H1 (cell line): Measurements from ENCODE around the gene MFNG. TPM values are rescaled to one million over a fixed set of nuclear protein-coding genes. Genes with fewer than 3 reads are reported as not detected.

Experiments used
- ATF2 ChIP-seq: IDR thresholded peaks from 2 replicates; pipeline ENCODE4 v1.6.1; 2012; ENCODE audit warnings: low read length, inconsistent platforms
- BCL11A ChIP-seq, 2 experiments: IDR thresholded peaks; one replicate each; pipeline ENCODE4 v1.6.1; 2011; ENCODE audit warnings: low read depth in 2 of 2, low read length in 2 of 2, mild to moderate bottlenecking in 2 of 2
- CBX8 ChIP-seq: fragments of 300-800, 300-1000 bp; sonication (generic); IDR thresholded peaks from 2 replicates; pipeline ENCODE4 v1.7.1; 2016; ENCODE audit warnings: low read depth, low read length, borderline replicate concordance
- CHD1 ChIP-seq: IDR thresholded peaks from 2 replicates; pipeline ENCODE4 v1.6.1; 2012; ENCODE audit warnings: low read depth, low read length, improper control_type of control experiment
- EP300 ChIP-seq, 2 experiments: IDR thresholded peaks; 1 replicate in 1 of 2; 2 replicates in 1 of 2; pipeline ENCODE4 v1.6.1; 2011 to 2012; ENCODE audit warnings: low read depth in 2 of 2, low read length in 2 of 2, mild to moderate bottlenecking in 2 of 2, borderline replicate concordance in 1 of 2, inconsistent platforms in 1 of 2, moderate library complexity in 1 of 2
- FOSL1 ChIP-seq: IDR thresholded peaks from 2 replicates; pipeline ENCODE4 v1.6.1; 2011; ENCODE audit warnings: mild to moderate bottlenecking, low read depth, low read length, moderate library complexity; ENCODE audit not compliant: insufficient read depth
- JUN ChIP-seq: IDR thresholded peaks from 2 replicates; pipeline ENCODE4 v1.6.1; 2011; ENCODE audit warnings: low read depth, mild to moderate bottlenecking, improper control_type of control experiment, low read length
- KDM5A ChIP-seq: fragments of 200-600 bp; IDR thresholded peaks from 2 replicates; pipeline ENCODE4 v1.7.1; 2012; ENCODE audit warnings: mild to moderate bottlenecking, low read length, inconsistent platforms, mixed read lengths
- MAFK ChIP-seq: IDR thresholded peaks from 2 replicates; pipeline ENCODE4 v1.6.1; 2012; ENCODE audit warnings: low read depth, mild to moderate bottlenecking, improper control_type of control experiment, low read length
- MAX ChIP-seq: IDR thresholded peaks from 2 replicates; pipeline ENCODE4 v1.6.1; 2012; ENCODE audit warnings: inconsistent platforms
- PHF8 ChIP-seq: fragments of 200-600 bp; sonication (generic); conservative IDR thresholded peaks from 2 replicates; pipeline ENCODE4 v1.7.1; 2012; ENCODE audit warnings: low read depth, mild to moderate bottlenecking, inconsistent platforms, low read length, moderate library complexity
- RBBP5 ChIP-seq: IDR thresholded peaks from 2 replicates; pipeline ENCODE4 v1.7.1; 2012; ENCODE audit warnings: low read depth, mild to moderate bottlenecking, inconsistent platforms, low read length, moderate library complexity, borderline replicate concordance
- RNF2 ChIP-seq: fragments of 200-900, 300-1000 bp; sonication (generic); IDR thresholded peaks from 2 replicates; pipeline ENCODE4 v1.7.1; 2016; ENCODE audit warnings: borderline replicate concordance, low read depth, mild to moderate bottlenecking, antibody characterized with exemption, low read length; ENCODE audit not compliant: poor library complexity, severe bottlenecking; ENCODE audit errors: missing control alignments
- SP4 ChIP-seq: IDR thresholded peaks from 2 replicates; pipeline ENCODE4 v1.6.1; 2012; ENCODE audit warnings: low read length, inconsistent platforms
- TAF7 ChIP-seq: optimal IDR thresholded peaks from 2 replicates; pipeline ENCODE3; 2011; ENCODE audit warnings: low read depth, mild to moderate bottlenecking, inconsistent platforms, low read length, moderate library complexity, borderline replicate concordance
- YY1 ChIP-seq: IDR thresholded peaks from 2 replicates; pipeline ENCODE4 v1.6.1; 2011; ENCODE audit warnings: low read depth, mild to moderate bottlenecking, low read length
- polyA plus RNA-seq, 7 experiments: library from polyadenylated mRNA; depleted of rRNA in 3 of 7; stranded (reverse) in 5 of 7; unstranded in 2 of 7; fragments of >200 nt in 5 of 7; fragments of 200-250 nt in 2 of 7; gene quantifications; 1 replicate in 5 of 7; 2 replicates in 1 of 7; 4 replicates in 1 of 7; pipeline versions ENCODE4 v1.2.1 to v1.2.3, GENCODE V29; 2011 to 2013; ENCODE audit warnings: missing spikeins in 2 of 7, mixed read lengths in 2 of 7
- total RNA-seq: library from RNA; stranded (reverse); fragmentation: NEBNext Ultra II Directional; extraction: Animal tissue kit (Norgen Biotek cat#: 25700); gene quantifications from 2 replicates; pipeline ENCODE4 v1.2.1, GENCODE V29; 2021
- TF ChIP-seq, protein P1 (sequence below), 3 experiments: IDR thresholded peaks; 1 replicate in 2 of 3; 2 replicates in 1 of 3; pipeline versions ENCODE4 v1.5.1 to v1.6.1; 2011; ENCODE audit warnings: low read length in 3 of 3, mild to moderate bottlenecking in 3 of 3, inconsistent platforms in 2 of 3, low read depth in 1 of 3, moderate library complexity in 1 of 3; ENCODE audit not compliant: insufficient read depth in 1 of 3; ENCODE audit errors: control extremely low read depth in 1 of 3
- TF ChIP-seq, protein P2 (sequence below): IDR thresholded peaks from 2 replicates; pipeline ENCODE4 v1.6.1; 2011; ENCODE audit warnings: low read depth, mild to moderate bottlenecking, low read length; ENCODE audit not compliant: insufficient read depth

Gene MFNG
- total and polyA plus RNA-seq, 2 of the 8 experiments (the other 6 are each of a cell fraction or from before 2014, with no cell fraction given): 1.7 to 5.5 TPM

GRCh38 chr22:37457093-37457893 lies 28.9 kb downstream of the MFNG start (continued):
- TF ChIP-seq, protein P1, sequence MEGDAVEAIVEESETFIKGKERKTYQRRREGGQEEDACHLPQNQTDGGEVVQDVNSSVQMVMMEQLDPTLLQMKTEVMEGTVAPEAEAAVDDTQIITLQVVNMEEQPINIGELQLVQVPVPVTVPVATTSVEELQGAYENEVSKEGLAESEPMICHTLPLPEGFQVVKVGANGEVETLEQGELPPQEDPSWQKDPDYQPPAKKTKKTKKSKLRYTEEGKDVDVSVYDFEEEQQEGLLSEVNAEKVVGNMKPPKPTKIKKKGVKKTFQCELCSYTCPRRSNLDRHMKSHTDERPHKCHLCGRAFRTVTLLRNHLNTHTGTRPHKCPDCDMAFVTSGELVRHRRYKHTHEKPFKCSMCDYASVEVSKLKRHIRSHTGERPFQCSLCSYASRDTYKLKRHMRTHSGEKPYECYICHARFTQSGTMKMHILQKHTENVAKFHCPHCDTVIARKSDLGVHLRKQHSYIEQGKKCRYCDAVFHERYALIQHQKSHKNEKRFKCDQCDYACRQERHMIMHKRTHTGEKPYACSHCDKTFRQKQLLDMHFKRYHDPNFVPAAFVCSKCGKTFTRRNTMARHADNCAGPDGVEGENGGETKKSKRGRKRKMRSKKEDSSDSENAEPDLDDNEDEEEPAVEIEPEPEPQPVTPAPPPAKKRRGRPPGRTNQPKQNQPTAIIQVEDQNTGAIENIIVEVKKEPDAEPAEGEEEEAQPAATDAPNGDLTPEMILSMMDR (IDR thresholded peaks at IDR 0.05; ENCODE audit: control extremely low read depth in 1 of 3, insufficient read depth in 1 of 3, low read depth in 1 of 3, low read length in 3 of 3): peak; percentile 97 to 99 (median 99)
- TF ChIP-seq TAF7 (no peak), RBBP5 (no peak), FOSL1 (no peak), MAFK (no peak), YY1 (no peak), EP300 (IDR thresholded peaks at IDR 0.05; ENCODE audit: borderline replicate concordance in 1 of 2, low read depth in 2 of 2, low read length in 2 of 2) (no peak), SP4 (no peak), BCL11A (IDR thresholded peaks at IDR 0.05; ENCODE audit: low read depth in 2 of 2, low read length in 2 of 2) (no peak), ATF2 (no peak), RNF2 (no peak), KDM5A (no peak), CHD1 (no peak), JUN (no peak), CBX8 (no peak), PHF8 (no peak), MAX (no peak)
- TF ChIP-seq, protein P2, sequence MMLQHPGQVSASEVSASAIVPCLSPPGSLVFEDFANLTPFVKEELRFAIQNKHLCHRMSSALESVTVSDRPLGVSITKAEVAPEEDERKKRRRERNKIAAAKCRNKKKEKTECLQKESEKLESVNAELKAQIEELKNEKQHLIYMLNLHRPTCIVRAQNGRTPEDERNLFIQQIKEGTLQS: no peak
